Caco-2 (cell line): Measurements from ENCODE around the gene MARCHF9. TPM values are rescaled to one million over a fixed set of nuclear protein-coding genes. Genes with fewer than 3 reads are reported as not detected.
"Not testable (repeated sequence)": the region's sequence is repeated elsewhere in the genome, so short reads cannot be mapped to it uniquely, and the experiment has no call there.

Experiments used
- BruUV-seq: library from RNA; stranded (reverse); fragments of 400-500 nt; replicated peaks from 2 replicates; lab custom pipeline; 2021; lab: Mats Ljungman, UMichigan
- CTCF ChIA-PET: fragments of 300-600 bp; sonication (Branson Sonifier 250); formaldehyde crosslinking; loops from one replicate; lab custom pipeline; 2022; ENCODE audit warnings: antibody characterized with exemption; lab: Charles Lee
- POLR2A ChIA-PET: fragments of 300-600 bp; sonication (Branson Sonifier 250); formaldehyde crosslinking; loops from one replicate; lab custom pipeline; 2022; ENCODE audit warnings: antibody characterized with exemption; lab: Charles Lee
- DNase-seq, 2 experiments: peaks; one replicate each; pipeline versions ENCODE4 v3.0.0 to v3.0.0-alpha.2; 2020 to 2022
- H3K27me3 ChIP-seq: replicated peaks from 2 replicates; pipeline ENCODE4 v1.6.0; 2011; ENCODE audit warnings: low read length; ENCODE audit not compliant: control insufficient read depth, insufficient read depth
- H3K36me3 ChIP-seq: 2 replicates; pipeline ENCODE4 v1.5.1; 2011; ENCODE audit warnings: low read length; ENCODE audit not compliant: control insufficient read depth, insufficient read depth
- H3K4me1 ChIP-seq: fragments of 250-450 bp; sonication (Bioruptor Pico); 2 replicates; pipeline ENCODE4 v1.5.1; 2020; ENCODE audit warnings: mild to moderate bottlenecking
- H3K4me3 ChIP-seq: 2 replicates; pipeline ENCODE4 v1.5.1; 2011; ENCODE audit warnings: low read depth, mild to moderate bottlenecking, control low read depth, low read length
- H3K9me3 ChIP-seq: fragments of 250-450 bp; sonication (Bioruptor Pico); 2 replicates; pipeline ENCODE4 v1.5.1; 2020; ENCODE audit warnings: mild to moderate bottlenecking, moderate library complexity
- H3K27ac Mint-ChIP-seq: one replicate; pipeline ENCODE4 v1.8.0; 2022; ENCODE audit warnings: mixed read lengths; ENCODE audit not compliant: unreplicated experiment
- H3K27me3 Mint-ChIP-seq: one replicate; pipeline ENCODE4 v1.8.0; 2022; ENCODE audit warnings: mixed read lengths; ENCODE audit not compliant: insufficient read depth, unreplicated experiment
- H3K36me3 Mint-ChIP-seq: one replicate; pipeline ENCODE4 v1.8.0; 2022; ENCODE audit warnings: mild to moderate bottlenecking, mixed read lengths; ENCODE audit not compliant: insufficient read depth, unreplicated experiment
- H3K4me1 Mint-ChIP-seq: one replicate; pipeline ENCODE4 v1.8.0; 2022; ENCODE audit warnings: low read depth, mixed read lengths; ENCODE audit not compliant: unreplicated experiment
- H3K4me3 Mint-ChIP-seq: one replicate; pipeline ENCODE4 v1.8.0; 2022; ENCODE audit warnings: mild to moderate bottlenecking, moderate library complexity, mixed read lengths; ENCODE audit not compliant: unreplicated experiment
- H3K9me3 Mint-ChIP-seq: one replicate; pipeline ENCODE4 v1.8.0; 2022; ENCODE audit warnings: mixed read lengths; ENCODE audit not compliant: unreplicated experiment
- CTCF ChIP-seq, 2 experiments: fragments of 200-600 bp in 1 of 2; IDR thresholded peaks; 1 replicate in 1 of 2; 2 replicates in 1 of 2; pipeline versions ENCODE4 v1.5.1 to v1.8.0; 2011 to 2022; ENCODE audit warnings: antibody characterized with exemption in 1 of 2, control low read depth in 1 of 2, inconsistent platforms in 1 of 2, low read depth in 1 of 2, low read length in 1 of 2, mild to moderate bottlenecking in 1 of 2, moderate library complexity in 1 of 2; ENCODE audit not compliant: insufficient read depth in 1 of 2, severe bottlenecking in 1 of 2, unreplicated experiment in 1 of 2
- intact Hi-C: fragments of 100-400 bp; cut with micrococcal nuclease; formaldehyde crosslinking; loops from one replicate; pipeline ENCODE4 v1.10.0; 2022; ENCODE audit not compliant: unreplicated experiment
- total RNA-seq: library from RNA; stranded (reverse); gene quantifications from 2 replicates; pipeline ENCODE4 v1.2.3, GENCODE V29; 2022

MARCHF9 gene
- total RNA-seq, 1 experiment from 2014 or later, result 11.0 TPM

GRCh38 chr12:57712701-57713100, 42.2 kb upstream of the MARCHF9 start:
- BruUV-seq, result no TSS peak
- TF ChIP-seq CTCF (IDR thresholded peaks at IDR 0.05; ENCODE audit: insufficient read depth in 1 of 2, low read depth in 1 of 2, low read length in 1 of 2, severe bottlenecking in 1 of 2, unreplicated experiment in 1 of 2), result no peak
- no peak for DNase-seq
- no peaks in the 10 kb centered on the region for H3K27me3 ChIP-seq
- CTCF ChIA-PET, result no interaction called here
- no peaks in the 10 kb centered on the region for H3K4me1 ChIP-seq
- no peaks in the 10 kb centered on the region for H3K9me3 Mint-ChIP-seq
- H3K27me3 Mint-ChIP-seq, result no peaks in the 10 kb centered on the region
- H3K36me3 Mint-ChIP-seq, result peaks cover 20% of the 10 kb centered on the region
- intact Hi-C loops, result no loop called here
- POLR2A ChIA-PET, result no interaction called here
- no peaks in the 10 kb centered on the region for H3K4me1 Mint-ChIP-seq
- H3K4me3 Mint-ChIP-seq, result no peak overlapping the region
- no peaks in the 10 kb centered on the region for H3K36me3 ChIP-seq
- no peak overlapping the region for H3K4me3 ChIP-seq
- H3K9me3 ChIP-seq, result no peaks in the 10 kb centered on the region
- no peak overlapping the region for H3K27ac Mint-ChIP-seq

- Mint-ChIP-seq H3K4me3 (no peak overlapping the region), H3K27me3 (no peaks in the 10 kb centered on the region), H3K27ac (no peak overlapping the region), H3K9me3 (no peaks in the 10 kb centered on the region), H3K36me3 (peaks cover 20% of the 10 kb centered on the region), H3K4me1 (no peaks in the 10 kb centered on the region)
- Histone ChIP-seq H3K36me3 (no peaks in the 10 kb centered on the region), H3K4me1 (no peaks in the 10 kb centered on the region), H3K9me3 (no peaks in the 10 kb centered on the region), H3K4me3 (no peak overlapping the region), H3K27me3 (no peaks in the 10 kb centered on the region)
- POLR2A ChIA-PET, result interaction anchor here (0.9 kb wide), 1 partner anchor 31 kb away, joined by 4 read pairs; the partner anchor contains the start of gene TSPAN31
- CTCF ChIA-PET, result no interaction called here
- TF ChIP-seq CTCF (IDR thresholded peaks at IDR 0.05; ENCODE audit: insufficient read depth in 1 of 2, low read depth in 1 of 2, low read length in 1 of 2, severe bottlenecking in 1 of 2, unreplicated experiment in 1 of 2), result no peak
- no TSS peak for BruUV-seq
- intact Hi-C loops, result no loop called here
- no peak for DNase-seq
Observed at GRCh38 chr12:57713209-57713608, 41.7 kb upstream of the MARCHF9 start.

- H3K27me3 ChIP-seq, H3K27ac Mint-ChIP-seq, H3K9me3 Mint-ChIP-seq, H3K4me3 ChIP-seq, H3K9me3 ChIP-seq, BruUV-seq, POLR2A ChIA-PET, H3K4me1 Mint-ChIP-seq, H3K4me3 Mint-ChIP-seq, DNase-seq, H3K4me1 ChIP-seq, intact Hi-C loops, H3K27me3 Mint-ChIP-seq, H3K36me3 ChIP-seq: not testable (repeated sequence)
- H3K36me3 Mint-ChIP-seq, result peaks cover 20% of the 10 kb centered on the region
- CTCF ChIA-PET, result interaction anchor here (1.0 kb wide), 1 partner anchor 11 kb away, joined by 3 read pairs; no protein-coding TSS in a partner anchor
Observed at GRCh38 chr12:57715036-57715748, 39.7 kb upstream of the MARCHF9 start.
